GM19035 (cell line): ENCODE results near the gene PEX11G.
A peak's percentile ranks its signal among the peaks of the same experiment; 100 is the strongest.

Experiments used
- ATAC-seq: cut with Tn5 transposase; IDR thresholded peaks from one replicate; pipeline ENCODE4 v1.9.1; 2021; ENCODE audit not compliant: unreplicated experiment

The PEX11G gene

DNA sequence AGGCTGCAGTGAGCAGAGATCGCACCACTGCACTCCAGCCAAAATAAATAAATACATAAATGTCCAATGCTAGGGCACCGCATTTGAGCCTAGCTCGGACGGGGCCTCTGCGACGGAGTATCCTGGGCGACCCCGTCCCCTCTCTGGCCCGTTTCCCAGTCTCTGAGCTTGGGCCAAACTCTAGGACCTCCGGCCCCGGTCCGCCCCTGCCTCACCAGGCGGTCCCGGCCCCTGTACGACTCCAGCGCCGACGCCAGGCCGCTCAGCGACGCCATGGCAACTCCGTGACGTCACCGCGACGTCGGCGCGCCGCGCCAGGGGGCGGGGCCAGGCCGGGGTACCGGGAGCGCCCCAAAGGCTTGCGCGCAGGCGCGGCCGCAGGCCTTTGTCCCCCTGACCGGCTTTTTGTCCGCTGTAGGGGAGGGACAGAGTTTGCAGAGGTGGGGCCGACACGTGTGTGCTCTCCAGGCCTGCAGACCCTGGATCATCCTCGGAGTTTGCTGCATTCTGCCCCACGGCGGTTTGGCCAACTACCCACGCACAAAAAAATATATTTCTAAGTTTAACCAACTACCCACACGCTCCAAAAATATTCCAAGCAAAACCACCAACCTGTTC, at the start of gene PEX11G:
Gene PEX11G, minus strand, starts transcription at position 300 of the 618 bp plus-strand sequence. Its CDS starts 25 bp downstream, at position 275.
- peak; percentile 67 for ATAC-seq

DNA sequence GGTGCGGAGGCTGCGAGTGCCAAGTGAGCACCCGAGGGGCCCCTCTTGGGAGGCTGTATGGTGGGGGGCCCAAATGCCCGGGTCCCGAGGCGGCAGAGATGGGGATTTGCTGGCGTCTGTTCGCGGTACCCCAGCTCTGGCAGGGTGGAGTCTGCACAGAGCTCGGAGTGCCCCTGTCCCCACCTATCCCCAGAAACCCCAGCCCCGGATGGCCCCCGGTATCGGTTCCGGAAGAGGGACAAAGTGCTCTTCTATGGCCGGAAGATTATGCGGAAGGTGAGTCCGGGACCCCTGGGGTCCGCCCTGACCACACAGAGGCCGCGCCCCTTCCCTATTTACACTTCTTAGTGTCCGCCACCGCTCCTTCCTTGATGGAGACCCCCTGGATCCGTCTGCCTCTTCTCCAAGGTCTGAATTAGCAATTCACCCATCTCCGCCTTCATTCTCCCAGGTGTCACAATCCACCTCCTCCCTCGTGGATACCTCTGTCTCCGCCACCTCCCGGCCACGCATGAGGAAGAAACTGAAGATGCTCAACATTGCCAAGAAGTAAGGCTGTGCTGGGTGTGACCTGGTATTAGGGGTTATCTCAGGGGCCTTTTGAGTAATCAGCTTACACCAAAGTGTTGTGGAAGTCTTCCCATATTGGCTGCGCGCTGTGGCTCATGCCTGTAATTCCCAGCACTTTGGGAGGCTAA, 47.3 kb upstream of the PEX11G start:
- no peak for ATAC-seq

DNA sequence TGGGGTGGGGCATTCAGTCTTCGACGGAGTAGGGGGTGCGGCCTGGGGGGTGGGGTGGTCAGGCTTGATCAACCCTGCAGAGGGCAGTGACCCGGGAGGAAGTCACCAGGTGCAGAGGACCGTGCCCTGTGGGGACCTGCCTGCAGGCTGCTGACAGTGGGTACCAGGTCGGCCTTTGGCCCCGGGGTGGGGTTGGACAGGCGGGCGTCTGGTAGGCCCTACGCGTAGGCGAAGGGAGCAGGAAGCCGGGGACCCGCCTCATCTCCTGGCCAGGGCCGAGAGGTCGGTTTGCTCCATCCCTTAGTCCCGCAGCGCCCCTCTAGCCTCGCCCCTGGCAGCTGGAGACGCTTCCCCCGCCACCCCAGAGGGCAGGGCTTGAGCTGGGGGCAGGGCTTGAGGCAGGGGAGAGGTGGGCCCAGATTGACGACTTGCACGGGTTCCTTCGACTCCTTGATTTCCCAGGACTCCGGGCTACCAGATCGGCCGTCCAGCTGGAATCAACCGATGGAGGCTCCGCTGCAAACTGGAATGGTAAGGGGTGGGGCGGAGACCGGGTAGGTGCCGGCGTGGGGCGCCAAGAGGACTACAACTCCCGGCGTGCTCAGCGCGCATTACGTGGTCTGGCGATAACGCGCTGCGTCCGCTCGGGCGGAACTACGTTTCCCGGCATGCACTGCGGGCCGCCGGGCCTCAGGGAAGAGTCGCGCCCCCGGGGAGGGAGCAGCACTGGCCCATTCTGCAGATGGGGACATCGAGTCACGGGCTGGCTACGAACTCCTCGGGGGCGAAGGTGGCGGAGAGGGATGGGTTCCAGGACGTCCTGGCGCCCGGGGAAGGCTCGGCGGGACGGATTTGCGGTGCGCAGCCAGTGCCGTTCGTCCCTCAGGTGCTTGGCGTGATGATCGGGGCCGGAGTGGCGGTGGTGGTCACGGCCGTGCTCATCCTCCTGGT, 46.5 kb upstream of the PEX11G start, which contains the start of gene PNPLA6:
Gene PNPLA6, plus strand, starts transcription at position 671 of the 951 bp plus-strand sequence. Its CDS starts 72 bp downstream, at position 743.
- peak; percentile 82 for ATAC-seq

DNA sequence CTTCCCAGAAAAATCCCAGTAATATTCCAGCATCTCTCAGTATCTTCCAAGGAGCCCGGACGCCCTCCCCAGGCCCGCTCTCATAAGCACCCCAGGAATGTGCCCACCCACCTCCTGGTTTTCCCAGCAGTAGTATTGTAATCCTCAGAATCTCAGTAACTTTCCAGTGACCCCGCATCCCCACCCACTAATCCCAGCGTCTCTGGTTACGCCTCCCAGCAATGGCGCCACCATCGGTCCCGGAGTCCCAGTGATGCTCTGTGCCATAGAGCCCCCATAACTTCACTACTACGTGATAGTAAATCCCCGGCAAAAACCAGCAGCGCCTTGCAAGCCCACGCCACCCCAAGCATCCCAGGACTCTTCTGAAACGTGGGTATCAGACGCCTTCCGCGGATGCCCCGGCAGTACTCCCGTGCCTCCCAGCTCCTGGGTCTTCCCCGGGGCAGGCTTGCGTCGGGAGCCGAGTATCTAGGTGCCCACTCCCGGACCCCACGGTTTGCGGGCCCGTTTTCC, 45.8 kb upstream of the PEX11G start:
- ATAC-seq: peak; percentile 4

DNA sequence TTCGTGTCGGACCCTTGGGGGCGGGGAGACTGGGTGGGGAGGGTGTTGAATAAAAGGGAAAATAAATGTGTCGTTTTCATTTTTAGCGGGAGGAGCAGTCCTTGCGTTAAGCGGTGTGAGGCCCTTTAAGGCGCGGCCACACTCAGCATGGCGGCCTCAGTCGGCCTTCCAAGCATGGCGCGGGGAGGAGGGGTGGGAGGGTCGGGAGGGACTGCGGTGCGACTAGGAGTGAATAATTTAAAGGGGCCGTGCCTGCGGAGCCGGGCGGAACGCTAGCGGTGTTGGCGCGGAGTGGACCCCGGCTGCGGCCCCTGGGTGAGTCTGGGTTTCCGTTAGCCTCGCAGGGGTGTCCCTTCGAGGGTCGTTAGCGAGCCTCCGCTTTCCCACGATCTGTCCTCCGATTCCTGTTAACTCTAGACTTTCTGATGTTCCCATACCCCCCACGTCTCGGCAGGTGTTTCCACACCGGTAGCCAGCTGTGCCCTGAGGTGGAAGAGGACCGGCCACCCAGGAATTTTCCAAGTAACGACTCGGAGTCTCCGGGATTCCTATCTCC, 45.2 kb upstream of the PEX11G start:
- ATAC-seq: peak; percentile 38

DNA sequence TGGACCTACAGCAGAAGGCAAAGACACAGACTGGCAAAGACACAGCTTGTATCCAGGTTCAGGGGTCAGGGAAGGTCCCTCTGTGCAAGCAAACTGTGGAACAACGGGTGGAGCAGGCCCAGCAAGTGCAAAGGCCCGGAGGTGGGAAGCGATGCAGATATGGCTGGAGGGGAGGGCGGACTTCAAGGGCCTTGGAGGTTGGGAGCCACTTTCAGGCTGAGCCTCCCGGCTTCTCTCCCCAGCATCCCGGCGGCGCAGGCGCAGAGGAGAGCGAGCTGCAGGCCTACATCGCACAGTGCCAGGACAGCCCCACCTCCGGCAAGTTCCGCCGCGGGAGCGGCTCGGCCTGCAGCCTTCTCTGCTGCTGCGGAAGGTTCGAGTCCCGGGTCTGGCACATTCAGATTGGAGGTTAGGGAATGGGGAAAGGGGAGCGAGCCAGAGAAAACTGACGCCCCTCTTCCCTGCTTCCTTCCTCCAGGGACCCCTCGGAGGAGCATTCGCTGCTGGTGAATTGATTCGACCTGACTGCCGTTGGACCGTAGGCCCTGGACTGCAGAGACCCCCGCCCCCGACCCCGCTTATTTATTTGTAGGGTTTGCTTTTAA, 44.5 kb upstream of the PEX11G start:
- ATAC-seq: no peak

DNA sequence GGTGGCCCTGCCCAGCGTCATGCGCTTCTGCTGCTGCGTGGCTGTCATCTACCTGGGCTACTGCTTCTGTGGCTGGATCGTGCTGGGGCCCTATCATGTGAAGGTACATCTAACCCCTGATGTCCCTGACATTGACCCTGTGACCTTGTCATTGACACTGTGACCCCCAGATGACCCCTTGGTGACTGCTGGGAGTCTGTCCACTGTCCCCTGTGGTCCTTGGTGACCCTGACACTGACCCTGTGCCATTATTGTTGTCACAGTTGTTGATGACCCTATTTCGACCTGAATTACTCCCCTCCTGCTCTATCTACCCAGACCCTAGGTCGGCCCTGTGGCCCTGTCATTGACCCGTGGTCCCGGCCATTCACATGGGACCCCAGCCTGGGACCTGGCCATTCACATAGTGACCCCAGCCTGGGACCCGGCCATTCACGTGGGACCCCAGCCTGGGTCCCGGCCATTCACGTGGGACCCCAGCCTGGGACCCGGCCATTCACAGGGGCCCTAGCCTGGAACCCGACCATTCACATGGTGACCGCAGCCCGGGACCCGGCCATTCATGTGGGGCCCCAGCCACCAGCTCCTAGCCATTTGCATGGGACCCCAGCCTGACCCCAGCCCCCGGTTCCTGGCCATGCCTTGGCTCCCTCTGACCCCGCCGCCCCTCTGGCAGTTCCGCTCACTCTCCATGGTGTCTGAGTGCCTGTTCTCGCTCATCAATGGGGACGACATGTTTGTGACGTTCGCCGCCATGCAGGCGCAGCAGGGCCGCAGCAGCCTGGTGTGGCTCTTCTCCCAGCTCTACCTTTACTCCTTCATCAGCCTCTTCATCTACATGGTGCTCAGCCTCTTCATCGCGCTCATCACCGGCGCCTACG, 41.0 kb upstream of the PEX11G start:
- no peak for ATAC-seq

DNA sequence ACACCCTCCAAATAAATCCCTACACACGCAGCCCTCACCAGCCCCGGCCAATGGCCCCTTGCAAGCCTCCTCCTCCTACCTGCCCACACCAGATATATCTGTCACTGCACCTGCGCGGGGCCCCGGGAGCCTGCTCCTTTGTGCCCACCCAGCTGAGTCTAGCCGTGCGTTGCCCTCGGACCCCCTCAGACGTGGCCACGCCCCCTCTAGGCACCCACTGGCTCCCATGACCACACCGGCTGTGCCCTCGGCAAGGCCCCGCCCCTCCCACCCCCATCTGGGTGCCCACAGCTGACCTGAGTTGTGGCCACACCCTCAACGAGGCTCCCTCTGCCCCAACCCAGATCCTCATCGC, 40.4 kb upstream of the PEX11G start:
- no peak for ATAC-seq

DNA sequence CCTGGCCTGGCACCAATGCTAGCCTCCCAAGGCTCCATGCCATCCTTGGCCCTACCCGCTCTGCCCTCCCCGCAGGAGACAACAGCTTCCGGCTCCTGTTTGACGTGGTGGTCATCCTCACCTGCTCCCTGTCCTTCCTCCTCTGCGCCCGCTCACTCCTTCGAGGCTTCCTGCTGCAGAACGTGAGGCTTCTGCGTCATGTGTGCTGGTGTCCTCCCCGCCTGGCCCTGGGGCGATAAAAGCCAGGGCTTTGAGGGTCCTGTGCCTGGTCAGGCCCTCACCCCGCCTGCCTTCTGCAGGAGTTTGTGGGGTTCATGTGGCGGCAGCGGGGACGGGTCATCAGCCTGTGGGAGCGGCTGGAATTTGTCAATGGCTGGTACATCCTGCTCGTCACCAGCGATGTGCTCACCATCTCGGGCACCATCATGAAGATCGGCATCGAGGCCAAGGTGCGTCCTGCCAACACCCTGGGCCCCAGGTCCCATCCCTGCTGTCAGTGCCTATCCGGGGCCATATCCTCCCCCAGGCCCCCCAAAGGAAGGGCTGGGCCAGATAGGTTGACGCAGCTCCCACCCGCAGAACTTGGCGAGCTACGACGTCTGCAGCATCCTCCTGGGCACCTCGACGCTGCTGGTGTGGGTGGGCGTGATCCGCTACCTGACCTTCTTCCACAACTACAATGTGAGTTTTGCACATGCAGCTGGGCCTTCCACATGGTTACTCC, 39.8 kb upstream of the PEX11G start:
- no peak for ATAC-seq

DNA sequence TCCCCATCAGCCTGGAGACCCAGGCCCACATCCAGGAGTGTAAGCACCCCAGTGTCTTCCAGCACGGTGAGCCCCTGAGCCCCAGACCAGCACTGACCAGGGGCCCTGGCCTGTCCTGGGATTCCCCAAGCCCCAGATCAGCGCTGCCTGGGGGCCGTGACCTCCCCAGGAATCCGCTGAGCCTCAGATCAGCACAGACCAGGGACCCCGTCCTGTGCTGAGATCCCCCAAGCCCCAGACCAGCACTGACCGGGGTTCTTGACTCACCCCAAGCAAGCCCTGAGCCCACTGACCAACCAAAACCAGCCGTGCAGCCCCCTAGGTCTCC, 39.3 kb upstream of the PEX11G start:
- ATAC-seq: no peak

DNA sequence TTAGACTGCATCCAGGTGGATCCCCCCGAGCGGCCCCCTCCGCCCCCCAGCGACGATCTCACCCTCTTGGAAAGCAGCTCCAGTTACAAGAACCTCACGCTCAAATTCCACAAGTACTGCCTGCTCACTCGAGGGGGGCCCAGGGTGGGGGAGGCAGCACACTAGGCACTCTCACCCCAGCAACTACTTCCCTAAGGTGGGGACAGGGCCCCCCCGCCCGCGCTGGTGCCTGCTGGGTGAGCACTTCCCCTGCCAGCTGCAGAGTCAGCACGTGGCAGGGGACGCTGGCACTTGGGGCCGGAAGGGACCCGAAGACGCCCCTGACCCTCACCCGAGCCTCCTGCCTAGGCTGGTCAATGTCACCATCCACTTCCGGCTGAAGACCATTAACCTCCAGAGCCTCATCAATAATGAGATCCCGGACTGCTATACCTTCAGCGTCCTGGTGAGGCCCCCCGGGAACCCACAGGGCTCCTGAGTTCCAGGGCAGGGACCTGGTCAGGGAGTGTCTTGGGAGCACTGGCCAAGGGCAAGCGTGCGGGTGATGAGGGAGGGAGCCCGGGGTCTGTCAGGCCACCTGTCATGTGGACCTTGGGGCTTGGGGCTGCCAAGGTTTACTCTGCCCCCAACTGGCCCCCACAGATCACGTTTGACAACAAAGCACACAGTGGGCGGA, 38.8 kb upstream of the PEX11G start:
- ATAC-seq: no peak

DNA sequence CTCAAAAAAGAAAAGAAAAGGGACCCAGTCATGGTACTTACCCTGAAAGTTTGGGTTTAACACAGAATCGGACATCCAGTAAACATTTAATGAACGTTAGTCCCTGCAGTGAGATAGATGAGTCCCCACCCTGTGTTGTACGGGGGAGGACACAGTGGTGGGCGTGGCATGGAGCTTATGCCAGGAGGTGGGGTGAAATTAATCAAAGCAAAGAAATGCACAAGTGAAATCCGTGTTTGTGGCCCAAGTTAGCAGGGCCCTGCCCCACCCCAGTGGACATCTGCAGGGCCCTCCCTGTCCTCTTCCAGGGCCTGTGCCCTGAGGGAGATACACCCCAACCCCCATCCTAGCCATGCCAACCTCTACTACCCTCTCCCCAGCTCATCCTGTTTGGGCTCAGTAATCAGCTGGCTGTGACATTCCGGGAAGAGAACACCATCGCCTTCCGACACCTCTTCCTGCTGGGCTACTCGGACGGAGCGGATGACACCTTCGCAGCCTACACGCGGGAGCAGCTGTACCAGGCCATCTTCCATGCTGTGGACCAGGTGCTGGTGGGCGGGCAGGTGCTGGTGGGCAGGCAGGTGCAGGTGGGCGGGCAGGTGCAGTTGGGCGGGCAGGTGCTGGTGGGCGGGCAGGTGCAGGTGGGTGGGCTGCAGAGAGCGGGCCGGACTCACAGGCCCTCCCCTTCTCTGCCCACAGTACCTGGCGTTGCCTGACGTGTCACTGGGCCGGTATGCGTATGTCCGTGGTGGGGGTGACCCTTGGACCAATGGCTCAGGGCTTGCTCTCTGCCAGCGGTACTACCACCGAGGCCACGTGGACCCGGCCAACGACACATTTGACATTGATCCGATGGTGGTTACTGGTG, 37.5 kb upstream of the PEX11G start:
- ATAC-seq: no peak

DNA sequence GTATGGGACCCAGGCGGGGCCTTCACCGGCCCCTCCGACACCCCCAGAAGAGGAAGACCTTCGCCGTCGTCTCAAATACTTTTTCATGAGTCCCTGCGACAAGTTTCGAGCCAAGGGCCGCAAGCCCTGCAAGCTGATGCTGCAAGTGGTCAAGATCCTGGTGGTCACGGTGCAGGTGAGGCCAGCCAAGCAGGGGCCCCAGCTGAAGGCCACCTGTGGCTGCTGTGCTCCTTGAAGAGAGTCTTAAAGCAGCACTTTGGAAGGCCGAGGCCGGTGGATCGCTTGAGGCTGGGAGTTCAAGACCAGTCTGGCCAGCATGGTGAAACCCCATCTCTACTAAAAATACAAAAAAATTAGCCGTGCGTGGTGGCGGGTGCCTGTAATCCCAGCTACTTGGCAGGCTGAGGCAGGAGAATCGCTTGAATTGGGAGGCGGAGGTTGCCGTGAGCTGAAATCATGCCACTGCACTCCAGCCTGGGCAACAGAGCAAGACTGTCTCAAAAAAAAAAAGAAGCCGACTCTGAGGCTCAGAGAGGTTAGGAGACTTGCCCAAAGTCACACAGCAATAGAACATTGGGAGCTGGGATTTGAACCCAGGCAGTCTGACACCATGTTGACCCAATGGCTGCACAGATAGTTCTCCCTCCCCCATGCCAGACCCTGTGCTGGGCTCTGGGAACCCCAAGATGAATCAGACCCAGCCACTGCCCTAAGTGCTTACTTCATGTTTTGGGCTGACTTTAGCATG, 36.3 kb upstream of the PEX11G start:
- ATAC-seq: no peak

DNA sequence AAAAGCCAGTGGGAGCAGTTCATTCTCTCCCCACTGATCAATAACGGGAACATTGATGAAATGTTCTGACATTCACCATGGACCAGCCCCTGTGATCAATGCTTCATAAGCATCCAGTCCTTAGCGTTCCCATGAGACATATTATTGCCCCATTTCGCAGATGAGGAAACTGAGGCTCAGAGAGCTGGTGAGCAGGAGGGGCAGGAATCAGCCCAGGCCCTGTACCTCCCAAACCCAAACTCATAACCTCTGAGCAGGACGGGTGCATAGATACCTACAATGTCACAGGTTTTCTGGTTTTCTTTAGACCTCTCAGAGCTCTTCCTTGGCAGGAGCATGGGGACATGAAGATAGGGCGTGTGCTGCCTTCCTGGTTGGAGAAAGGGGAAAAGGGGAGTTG, 35.7 kb upstream of the PEX11G start:
- no peak for ATAC-seq

DNA sequence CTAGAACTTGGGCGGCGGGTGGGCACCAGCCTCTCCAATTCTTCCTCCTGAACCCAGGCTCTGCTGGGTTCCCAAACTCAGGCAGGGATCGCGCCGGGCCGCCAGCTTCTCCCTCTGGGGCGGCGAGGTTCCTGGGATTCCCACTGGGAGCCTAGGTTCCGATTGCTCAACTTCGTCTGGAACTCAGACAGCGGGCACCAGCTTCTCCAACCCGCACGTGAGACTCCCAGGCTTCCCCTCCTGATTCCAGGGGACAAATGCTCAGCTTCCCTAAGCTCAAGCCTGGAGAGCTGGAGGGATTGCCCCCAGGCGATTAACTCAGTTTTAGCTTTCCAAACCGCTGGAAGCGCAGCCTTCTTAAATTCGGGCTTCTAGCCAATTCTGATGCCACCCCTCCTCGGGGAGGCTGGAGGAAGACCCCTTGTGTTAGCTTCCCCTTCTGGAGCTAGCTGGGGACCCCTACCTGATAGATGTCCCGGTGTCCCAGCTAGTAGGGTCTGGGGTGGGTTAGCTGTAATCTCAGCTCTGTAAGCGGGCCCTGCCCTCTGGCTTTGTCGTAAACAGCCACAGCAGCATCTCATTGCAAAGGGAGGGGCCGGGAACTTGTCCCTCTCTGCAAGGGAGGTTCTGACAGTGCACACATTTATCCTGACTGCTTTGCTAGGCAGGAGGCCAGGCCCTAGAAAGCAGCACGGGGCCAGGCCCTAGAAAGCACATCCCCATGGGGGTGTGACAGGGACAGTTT, 34.3 kb upstream of the PEX11G start:
- ATAC-seq: peak; percentile 5
